GM19099 (cell line): ENCODE data around the gene UBB.

Source experiments
- POLR2A ChIP-seq: IDR thresholded peaks from 3 replicates; pipeline ENCODE4 v1.6.1; 2011; ENCODE audit warnings: low read depth; ENCODE audit not compliant: insufficient read length; ENCODE audit errors: extremely low read depth

Gene UBB

GRCh38 chr17:16363749-16364536 lies 16.9 kb upstream of the UBB start:
- TF ChIP-seq POLR2A: no peak

- TF ChIP-seq POLR2A: no peak
Observed at GRCh38 chr17:16364625-16365024, 16.3 kb upstream of the UBB start.

GRCh38 chr17:16371742-16372141 lies 9.1 kb upstream of the UBB start:
- no peak for TF ChIP-seq POLR2A

- no peak for TF ChIP-seq POLR2A
Observed at GRCh38 chr17:16374146-16374938, 6.5 kb upstream of the UBB start.

- no peak for TF ChIP-seq POLR2A
Observed at GRCh38 chr17:16377941-16378341, 3.0 kb upstream of the UBB start.

GRCh38 chr17:16378636-16379282 lies 2.1 kb upstream of the UBB start:
- TF ChIP-seq POLR2A: no peak

GRCh38 chr17:16379654-16380053 lies 1.2 kb upstream of the UBB start:
- no peak for TF ChIP-seq POLR2A

- TF ChIP-seq POLR2A: no peak
Observed at GRCh38 chr17:16381496-16381820, 567 bp downstream of the UBB start.

GRCh38 chr17:16383216-16383615 lies 2.3 kb downstream of the UBB start:
- TF ChIP-seq POLR2A: no peak

GRCh38 chr17:16383772-16384287 lies 2.9 kb downstream of the UBB start:
- TF ChIP-seq POLR2A: no peak

- TF ChIP-seq POLR2A: no peak
Observed at GRCh38 chr17:16384557-16384956, 3.7 kb downstream of the UBB start.

GRCh38 chr17:16391451-16391850 lies 10.6 kb downstream of the UBB start:
- TF ChIP-seq POLR2A: no peak

- TF ChIP-seq POLR2A: no peak
Observed at GRCh38 chr17:16398270-16399267, 17.7 kb downstream of the UBB start.
